Panc1 (cell line): ENCODE results near the gene SLC43A2.

Experiments used
- CTCF ChIP-seq: fragments of 450-650 bp; IDR thresholded peaks from 2 replicates; pipeline ENCODE4 v1.5.1; 2017; ENCODE audit warnings: mild to moderate bottlenecking
- POLR2AphosphoS5 ChIP-seq: IDR thresholded peaks from 2 replicates; pipeline ENCODE4 v1.6.1; 2012; ENCODE audit warnings: mild to moderate bottlenecking, low read depth, low read length, moderate library complexity
- REST ChIP-seq, 2 experiments: IDR thresholded peaks; 2 replicates each; pipeline ENCODE4 v1.6.1; 2011 to 2012; ENCODE audit warnings: low read depth in 2 of 2, control low read depth in 1 of 2, low read length in 1 of 2, mild to moderate bottlenecking in 1 of 2, moderate library complexity in 1 of 2; ENCODE audit not compliant: insufficient read depth in 1 of 2
- SIN3A ChIP-seq: IDR thresholded peaks from 2 replicates; pipeline ENCODE4 v1.6.1; 2012; ENCODE audit warnings: low read depth, mild to moderate bottlenecking, low read length, moderate library complexity, borderline replicate concordance; ENCODE audit not compliant: insufficient read depth

GRCh38 chr17:1635675-1636465 lies 7.2 kb upstream of the SLC43A2 start:
- TF ChIP-seq CTCF (no peak), POLR2AphosphoS5 (no peak), SIN3A (no peak), REST (IDR thresholded peaks at IDR 0.05; ENCODE audit: insufficient read depth in 1 of 2, low read depth in 2 of 2, low read length in 1 of 2) (no peak)
